Suprapubic skin (tissue), 3 donors: ENCODE data around the gene SECISBP2.

ENCODE experiments used
- EP300 ChIP-seq: sonication (generic); formaldehyde crosslinking; IDR thresholded peaks from one replicate; pipeline ENCODE4 v1.6.1; 2017; ENCODE audit warnings: antibody characterized with exemption
- TF ChIP-seq, protein P1 (sequence below), 2 donors: fragments of 200-600 bp in 1 of 2; fragments of 450-650 bp in 1 of 2; sonication (generic) in 1 of 2; IDR thresholded peaks; one replicate each; pipeline ENCODE4 v1.5.1; 2016 to 2019; ENCODE audit warnings: antibody characterized with exemption in 2 of 2, mild to moderate bottlenecking in 1 of 2, moderate library complexity in 1 of 2

GRCh38 chr9:89342948-89343347 is 24.6 kb downstream of the SECISBP2 start:
- TF ChIP-seq, protein P1, sequence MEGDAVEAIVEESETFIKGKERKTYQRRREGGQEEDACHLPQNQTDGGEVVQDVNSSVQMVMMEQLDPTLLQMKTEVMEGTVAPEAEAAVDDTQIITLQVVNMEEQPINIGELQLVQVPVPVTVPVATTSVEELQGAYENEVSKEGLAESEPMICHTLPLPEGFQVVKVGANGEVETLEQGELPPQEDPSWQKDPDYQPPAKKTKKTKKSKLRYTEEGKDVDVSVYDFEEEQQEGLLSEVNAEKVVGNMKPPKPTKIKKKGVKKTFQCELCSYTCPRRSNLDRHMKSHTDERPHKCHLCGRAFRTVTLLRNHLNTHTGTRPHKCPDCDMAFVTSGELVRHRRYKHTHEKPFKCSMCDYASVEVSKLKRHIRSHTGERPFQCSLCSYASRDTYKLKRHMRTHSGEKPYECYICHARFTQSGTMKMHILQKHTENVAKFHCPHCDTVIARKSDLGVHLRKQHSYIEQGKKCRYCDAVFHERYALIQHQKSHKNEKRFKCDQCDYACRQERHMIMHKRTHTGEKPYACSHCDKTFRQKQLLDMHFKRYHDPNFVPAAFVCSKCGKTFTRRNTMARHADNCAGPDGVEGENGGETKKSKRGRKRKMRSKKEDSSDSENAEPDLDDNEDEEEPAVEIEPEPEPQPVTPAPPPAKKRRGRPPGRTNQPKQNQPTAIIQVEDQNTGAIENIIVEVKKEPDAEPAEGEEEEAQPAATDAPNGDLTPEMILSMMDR (IDR thresholded peaks at IDR 0.05) = no peak
- no peak for TF ChIP-seq EP300
